Nephron (organoid): ENCODE results near the gene QSOX2.

Experiments used
- H3K27ac Mint-ChIP-seq, 3 experiments: 2 replicates each; pipeline ENCODE4 v1.8.0; 2020; ENCODE audit warnings: mixed read lengths in 3 of 3, mild to moderate bottlenecking in 2 of 3, moderate library complexity in 1 of 3
- H3K27me3 Mint-ChIP-seq: 2 replicates; pipeline ENCODE4 v1.8.0; 2021; ENCODE audit warnings: low read depth, mild to moderate bottlenecking, moderate library complexity, mixed read lengths
- H3K36me3 Mint-ChIP-seq: 2 replicates; pipeline ENCODE4 v1.8.0; 2020; ENCODE audit warnings: low read depth, mixed read lengths
- H3K4me1 Mint-ChIP-seq: 2 replicates; pipeline ENCODE4 v1.8.0; 2020; ENCODE audit warnings: mixed read lengths
- H3K4me3 Mint-ChIP-seq, 3 experiments: 2 replicates each; pipeline ENCODE4 v1.8.0; 2020; ENCODE audit warnings: mild to moderate bottlenecking in 3 of 3, mixed read lengths in 3 of 3, moderate library complexity in 2 of 3
- H3K9me3 Mint-ChIP-seq: 2 replicates; pipeline ENCODE4 v1.8.0; 2020; ENCODE audit warnings: mixed read lengths
- TF ChIP-seq, protein P1 (sequence below), 3 experiments: fragments of 200-600 bp; sonication (generic); IDR thresholded peaks; one replicate each; pipeline ENCODE4 v1.5.0; 2021; ENCODE audit warnings: antibody characterized with exemption in 3 of 3; ENCODE audit not compliant: unreplicated experiment in 3 of 3

QSOX2 gene

DNA sequence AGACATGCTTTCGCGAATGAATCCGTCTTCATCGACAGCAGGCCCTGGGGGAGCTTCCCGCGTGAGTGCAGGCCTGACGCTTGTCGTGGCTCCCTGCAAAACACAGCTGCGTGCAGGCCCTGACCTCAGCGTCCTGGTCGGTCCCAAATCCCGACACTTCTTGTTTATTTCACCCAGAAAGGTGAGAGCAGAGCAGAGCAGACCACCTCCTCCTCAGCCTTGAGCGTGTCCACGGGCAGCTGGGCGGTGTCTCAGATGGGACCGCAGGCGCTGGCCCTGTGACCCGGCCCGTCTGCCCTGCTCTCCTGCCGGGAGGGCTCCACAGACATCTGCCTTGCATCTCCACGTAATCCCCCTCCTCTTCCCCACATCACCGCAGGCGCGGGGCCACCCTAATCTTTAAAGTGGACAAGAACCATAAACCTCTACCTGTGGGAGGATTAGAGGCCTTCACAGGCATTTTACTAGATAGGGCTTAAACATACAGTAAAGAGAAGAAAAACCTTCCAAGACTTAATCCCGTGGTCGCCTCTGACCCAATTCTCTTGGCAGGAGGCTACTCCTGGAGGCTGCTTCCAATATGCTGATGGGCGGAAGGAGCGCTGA, 33.2 kb downstream of the QSOX2 start:
- no peak overlapping the region for H3K4me3 Mint-ChIP-seq
- H3K9me3 Mint-ChIP-seq = no peaks in the 10 kb centered on the region
- TF ChIP-seq, protein P1, sequence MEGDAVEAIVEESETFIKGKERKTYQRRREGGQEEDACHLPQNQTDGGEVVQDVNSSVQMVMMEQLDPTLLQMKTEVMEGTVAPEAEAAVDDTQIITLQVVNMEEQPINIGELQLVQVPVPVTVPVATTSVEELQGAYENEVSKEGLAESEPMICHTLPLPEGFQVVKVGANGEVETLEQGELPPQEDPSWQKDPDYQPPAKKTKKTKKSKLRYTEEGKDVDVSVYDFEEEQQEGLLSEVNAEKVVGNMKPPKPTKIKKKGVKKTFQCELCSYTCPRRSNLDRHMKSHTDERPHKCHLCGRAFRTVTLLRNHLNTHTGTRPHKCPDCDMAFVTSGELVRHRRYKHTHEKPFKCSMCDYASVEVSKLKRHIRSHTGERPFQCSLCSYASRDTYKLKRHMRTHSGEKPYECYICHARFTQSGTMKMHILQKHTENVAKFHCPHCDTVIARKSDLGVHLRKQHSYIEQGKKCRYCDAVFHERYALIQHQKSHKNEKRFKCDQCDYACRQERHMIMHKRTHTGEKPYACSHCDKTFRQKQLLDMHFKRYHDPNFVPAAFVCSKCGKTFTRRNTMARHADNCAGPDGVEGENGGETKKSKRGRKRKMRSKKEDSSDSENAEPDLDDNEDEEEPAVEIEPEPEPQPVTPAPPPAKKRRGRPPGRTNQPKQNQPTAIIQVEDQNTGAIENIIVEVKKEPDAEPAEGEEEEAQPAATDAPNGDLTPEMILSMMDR (IDR thresholded peaks at IDR 0.05; ENCODE audit: unreplicated experiment in 3 of 3) = no peak
- no peak overlapping the region for H3K27ac Mint-ChIP-seq
- H3K27me3 Mint-ChIP-seq = no peaks in the 10 kb centered on the region
- H3K36me3 Mint-ChIP-seq = peaks cover 41% of the 10 kb centered on the region
- peaks cover 5% of the 10 kb centered on the region for H3K4me1 Mint-ChIP-seq

DNA sequence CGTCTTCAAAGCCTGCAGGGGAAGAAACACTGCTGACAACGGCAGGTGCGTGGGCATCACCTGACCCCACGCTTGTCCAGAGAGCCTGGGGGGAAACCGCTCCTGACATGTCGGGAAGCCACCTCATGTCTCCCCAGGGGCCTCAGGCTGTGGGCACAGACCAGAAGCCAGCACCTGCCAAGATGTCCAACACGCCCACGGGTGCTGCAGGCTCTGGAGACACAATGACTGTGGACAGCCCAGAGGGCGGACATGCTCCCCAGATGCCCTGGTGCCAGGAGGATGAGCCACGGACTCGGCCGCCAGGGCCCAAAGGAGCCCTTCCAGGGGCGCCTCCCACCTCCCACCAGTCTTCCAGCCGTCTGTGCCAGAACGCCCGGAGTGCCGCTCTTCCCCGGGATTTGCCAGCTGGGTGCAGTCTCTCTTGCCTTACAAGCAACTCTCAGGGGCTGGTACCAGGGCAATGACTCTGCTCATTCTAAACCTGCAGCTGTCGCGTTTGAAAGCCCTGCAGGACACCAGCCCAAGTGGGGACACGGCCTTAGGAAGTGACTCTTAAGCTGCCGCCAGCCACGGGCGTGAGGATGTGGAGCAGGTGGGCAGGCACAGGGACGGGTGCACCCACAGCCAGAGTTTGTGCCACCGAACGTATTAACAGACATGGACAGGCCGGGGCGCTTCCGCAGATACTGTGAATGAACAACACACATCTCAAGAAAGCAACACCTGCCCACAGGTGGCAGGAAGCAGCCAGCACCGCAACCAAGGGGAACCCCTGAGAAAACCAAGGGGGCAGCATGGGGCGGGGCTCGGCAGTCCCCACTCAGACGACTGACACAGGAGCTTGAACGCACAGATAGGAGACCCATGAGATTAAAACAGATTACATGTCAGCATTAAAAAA, 33.9 kb downstream of the QSOX2 start:
- TF ChIP-seq, protein P1 (IDR thresholded peaks at IDR 0.05; ENCODE audit: unreplicated experiment in 3 of 3) = no peak
- no peak overlapping the region for H3K4me3 Mint-ChIP-seq
- H3K27ac Mint-ChIP-seq = no peak overlapping the region
- H3K4me1 Mint-ChIP-seq = peaks cover 13% of the 10 kb centered on the region
- H3K9me3 Mint-ChIP-seq = no peaks in the 10 kb centered on the region
- H3K27me3 Mint-ChIP-seq = peaks cover 7% of the 10 kb centered on the region
- H3K36me3 Mint-ChIP-seq = peaks cover 49% of the 10 kb centered on the region

DNA sequence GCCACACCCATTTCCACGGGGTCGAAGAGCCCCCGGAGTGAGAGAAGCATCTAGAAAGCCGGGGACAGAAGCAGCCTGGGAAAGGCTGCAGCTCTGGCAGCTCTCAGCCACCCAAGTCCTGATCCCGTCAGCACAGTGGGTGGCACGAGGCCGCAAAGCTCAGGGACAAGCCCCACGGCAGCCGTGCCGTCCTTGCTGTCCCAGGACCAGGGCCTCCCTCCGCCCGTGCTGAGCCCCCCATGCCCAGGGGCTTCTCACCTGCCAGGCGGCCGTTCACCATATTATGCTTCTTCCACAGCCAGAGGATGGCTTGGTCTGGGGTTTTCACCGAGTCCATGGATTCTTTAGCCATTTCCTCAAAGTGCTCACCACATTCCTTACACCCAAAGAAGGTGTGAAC, 34.6 kb downstream of the QSOX2 start:
- Mint-ChIP-seq H3K9me3 (no peaks in the 10 kb centered on the region), H3K27me3 (peaks cover 14% of the 10 kb centered on the region), H3K36me3 (peaks cover 53% of the 10 kb centered on the region), H3K4me1 (peaks cover 19% of the 10 kb centered on the region), H3K27ac (no peak overlapping the region), H3K4me3 (no peak overlapping the region)
- TF ChIP-seq, protein P1 (IDR thresholded peaks at IDR 0.05; ENCODE audit: unreplicated experiment in 3 of 3) = no peak

DNA sequence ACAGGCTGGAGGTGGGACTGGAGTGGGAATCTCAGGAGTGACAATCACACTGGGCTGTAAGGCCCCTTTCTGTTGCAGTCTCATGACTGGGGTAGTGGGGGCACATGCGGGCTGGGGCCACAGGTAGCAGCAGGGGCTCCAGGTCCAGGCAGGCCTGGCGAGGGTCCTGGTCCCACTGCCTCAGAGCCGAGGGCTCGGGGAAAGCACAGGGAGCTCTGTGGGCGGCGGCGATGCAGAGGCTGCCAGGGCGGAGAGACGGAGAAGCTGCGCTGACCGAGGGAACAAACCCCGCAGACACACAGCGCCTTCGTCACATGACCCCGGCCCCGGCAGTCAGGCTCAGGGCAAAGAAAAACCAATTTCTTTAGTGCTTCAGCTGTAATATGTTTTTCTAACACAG, 35.3 kb downstream of the QSOX2 start:
- TF ChIP-seq, protein P1 (IDR thresholded peaks at IDR 0.05; ENCODE audit: unreplicated experiment in 3 of 3) = no peak
- H3K27ac Mint-ChIP-seq = no peak overlapping the region
- H3K4me1 Mint-ChIP-seq = peaks cover 20% of the 10 kb centered on the region
- H3K9me3 Mint-ChIP-seq = no peaks in the 10 kb centered on the region
- H3K4me3 Mint-ChIP-seq = no peak overlapping the region
- peaks cover 48% of the 10 kb centered on the region for H3K36me3 Mint-ChIP-seq
- H3K27me3 Mint-ChIP-seq = peaks cover 19% of the 10 kb centered on the region

DNA sequence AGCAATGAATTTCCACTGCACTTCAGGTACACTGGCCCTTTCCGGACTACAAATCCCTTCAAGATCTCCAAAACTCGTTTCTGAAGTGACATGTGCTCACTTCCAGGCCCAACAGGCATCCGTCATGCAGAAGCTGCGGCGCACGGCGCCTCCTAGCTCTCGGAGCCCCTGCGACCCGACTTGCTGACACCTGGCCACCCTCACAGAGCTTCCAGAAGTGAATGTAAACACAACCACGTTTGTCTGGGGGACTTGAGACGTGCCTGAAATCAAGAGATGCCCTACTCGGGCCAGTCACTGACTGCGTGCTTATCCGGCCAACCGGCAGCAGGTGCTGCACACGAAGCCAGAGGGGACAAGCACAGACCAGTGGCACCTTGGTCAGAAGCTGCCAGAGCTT, 35.8 kb downstream of the QSOX2 start:
- no peak overlapping the region for H3K4me3 Mint-ChIP-seq
- peaks cover 20% of the 10 kb centered on the region for H3K4me1 Mint-ChIP-seq
- peaks cover 21% of the 10 kb centered on the region for H3K27me3 Mint-ChIP-seq
- H3K27ac Mint-ChIP-seq = no peak overlapping the region
- TF ChIP-seq, protein P1 (IDR thresholded peaks at IDR 0.05; ENCODE audit: unreplicated experiment in 3 of 3) = no peak
- peaks cover 43% of the 10 kb centered on the region for H3K36me3 Mint-ChIP-seq
- H3K9me3 Mint-ChIP-seq = no peaks in the 10 kb centered on the region
